HG03460 (cell line): ENCODE measurements around the gene RIOK3.

Experiments used
- ATAC-seq: cut with Tn5 transposase; IDR thresholded peaks from one replicate; pipeline ENCODE4 v1.9.1; 2021; ENCODE audit not compliant: unreplicated experiment

Gene RIOK3

DNA sequence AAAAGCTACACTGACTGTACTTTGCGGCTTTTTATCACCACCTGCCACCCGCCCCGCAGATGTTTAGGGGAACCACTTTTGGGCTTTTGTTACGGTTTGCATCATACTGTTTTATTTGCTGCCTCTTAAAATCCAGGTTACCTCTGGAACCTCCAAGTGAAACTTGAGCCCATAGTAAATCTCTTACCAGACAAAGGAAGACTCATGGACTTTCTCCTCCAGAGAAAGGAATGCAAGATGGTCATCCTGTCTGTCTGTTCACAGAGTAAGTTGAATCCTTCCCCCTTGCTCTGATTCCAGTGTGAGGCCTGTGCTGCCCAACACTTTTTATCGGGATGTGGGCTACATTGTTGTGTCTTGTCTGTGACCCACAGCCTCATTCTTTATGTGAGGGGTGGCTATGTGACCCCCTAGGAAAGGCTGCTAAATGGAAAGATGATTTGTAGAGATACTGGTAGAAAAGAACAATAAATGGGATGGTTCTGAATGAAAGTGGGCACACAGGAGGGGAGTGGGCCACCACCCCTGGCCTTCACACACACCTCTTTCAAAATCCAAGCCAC is 73.5 kb downstream of the RIOK3 start:
- ATAC-seq = no peak

- no peak for ATAC-seq
These were observed 75.7 kb downstream of the RIOK3 start for GRCh38 chr18:23528580-23529472.

DNA sequence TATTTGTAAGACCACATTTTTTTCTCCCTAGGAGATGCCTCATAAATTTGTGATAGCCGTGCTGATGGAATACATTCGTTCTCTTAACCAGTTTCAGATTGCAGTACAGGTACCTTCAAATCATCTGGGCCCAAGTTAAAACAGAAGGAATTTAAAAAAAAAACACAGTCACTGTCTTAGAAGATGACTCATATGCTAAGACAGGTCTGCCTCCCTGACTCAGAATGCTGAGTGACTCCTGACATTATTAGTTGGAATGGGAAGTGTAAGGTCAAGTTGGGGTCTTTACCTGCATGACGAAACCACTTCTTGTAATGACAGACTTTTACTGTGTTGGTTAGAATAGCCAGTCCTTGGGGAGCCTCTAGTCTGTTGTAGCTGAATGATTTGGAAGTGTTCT is 76.5 kb downstream of the RIOK3 start:
- ATAC-seq = no peak

GRCh38 chr18:23530195-23530594 is 77.1 kb downstream of the RIOK3 start:
- ATAC-seq = no peak

DNA sequence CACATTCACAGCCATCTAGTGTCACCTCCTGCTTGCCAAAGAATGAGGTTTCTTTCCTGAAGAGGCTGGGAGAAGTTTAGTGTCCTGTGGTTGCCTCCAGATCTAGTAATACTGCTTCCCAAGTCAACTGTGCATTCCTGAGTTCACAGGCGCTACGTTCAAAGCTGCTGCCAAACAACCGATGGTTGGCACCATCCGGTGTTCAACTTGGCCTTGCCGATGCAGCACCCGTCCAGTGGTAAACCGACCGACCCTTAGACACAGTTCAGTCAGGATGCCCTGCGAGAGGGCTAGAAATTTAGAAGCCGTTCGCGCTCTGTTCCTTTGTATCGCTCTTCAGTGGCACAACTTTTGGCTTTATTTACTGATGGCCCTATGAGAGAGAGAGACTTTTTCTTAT is 78.8 kb downstream of the RIOK3 start:
- no peak for ATAC-seq
